Kidney (tissue), 14 donors: Measurements from ENCODE around the gene PRRT1. TPM values are rescaled to one million over a fixed set of nuclear protein-coding genes. Genes with fewer than 3 reads are reported as not detected.

Source experiments
- DNase-seq, 5 donors: peaks; one replicate each; pipeline ENCODE4 v3.0.0-alpha.2; 2013 to 2020
- FAIRE-seq: peaks from 2 replicates; lab custom pipeline; 2012; peaks lifted over from hg19 to GRCh38; lab: Jason Lieb, UNC
- H3K27ac ChIP-seq, 2 donors: one replicate each; pipeline ENCODE4 v1.7.0; 2013; ENCODE audit warnings: low read depth in 2 of 2, low read length in 2 of 2, inconsistent platforms in 1 of 2
- H3K27me3 ChIP-seq: one replicate; pipeline ENCODE4 v1.7.1; 2013; ENCODE audit warnings: low read length, inconsistent platforms; ENCODE audit not compliant: control insufficient read depth, insufficient read depth
- H3K36me3 ChIP-seq, 3 donors: one replicate each; pipeline versions ENCODE4 v1.7.0 to v1.7.1; 2013; ENCODE audit warnings: low read length in 3 of 3, control low read depth in 1 of 3, inconsistent platforms in 1 of 3; ENCODE audit not compliant: insufficient read depth in 3 of 3, control insufficient read depth in 2 of 3
- H3K4me1 ChIP-seq, 3 donors: one replicate each; pipeline versions ENCODE4 v1.7.0 to v1.7.1; 2013; ENCODE audit warnings: low read length in 3 of 3, inconsistent platforms in 1 of 3, low read depth in 1 of 3; ENCODE audit not compliant: control insufficient read depth in 2 of 3, insufficient read depth in 2 of 3
- H3K4me3 ChIP-seq, 3 donors: one replicate each; pipeline versions ENCODE4 v1.7.0 to v1.8.1; 2013; ENCODE audit warnings: low read length in 3 of 3, control low read depth in 1 of 3, inconsistent platforms in 1 of 3
- H3K9ac ChIP-seq, 3 donors: one replicate each; pipeline versions ENCODE4 v1.7.0 to v1.7.1; 2013; ENCODE audit warnings: low read length in 3 of 3, control low read depth in 1 of 3, inconsistent platforms in 1 of 3
- H3K9me3 ChIP-seq, 3 donors: one replicate each; pipeline versions ENCODE4 v1.7.0 to v1.7.1; 2013; ENCODE audit warnings: low read length in 3 of 3, control low read depth in 1 of 3, inconsistent platforms in 1 of 3; ENCODE audit not compliant: control insufficient read depth in 2 of 3, insufficient read depth in 1 of 3
- CTCF ChIP-seq: IDR thresholded peaks from 3 replicates; pipeline ENCODE4 v1.5.1; 2012; ENCODE audit warnings: mild to moderate bottlenecking, moderate library complexity, borderline replicate concordance; ENCODE audit not compliant: insufficient read depth; ENCODE audit errors: extremely low read depth
- intact Hi-C: fragments of 100-400 bp; cut with DNase I; formaldehyde crosslinking; loops from one replicate; pipeline ENCODE4 v1.11.1; 2022
- polyA plus RNA-seq: library from polyadenylated mRNA; stranded (reverse); fragments of 350-450 nt; fragmentation: Illumina TruSeq; extraction: RNeasy Lipid Tissue Mini Kit (QIAGEN cat#74804); gene quantifications from one replicate; pipeline ENCODE4 v1.2.3, GENCODE V29; 2014; ENCODE audit warnings: low read depth, low replicate concordance; ENCODE audit not compliant: insufficient read depth
- total RNA-seq: library from RNA; stranded (reverse); fragmentation: NEBNext Ultra II Directional; extraction: Animal tissue kit (Norgen Biotek cat#: 25700); gene quantifications from one replicate; pipeline ENCODE4 v1.2.1, GENCODE V29; 2021
- donor health status: control.
- donor health status: control.
- donor health status: control.
- donor health status: control.
- donor health status: control.
- donor health status: DM: yes; HTN: yes; CAD: no.
- donor health status: Normal renal cell carcinoma (clear cell type).

PRRT1 gene
- total and polyA plus RNA-seq, 2 donors from 2014 or later, result 2.4 to 4.0 TPM

DNA sequence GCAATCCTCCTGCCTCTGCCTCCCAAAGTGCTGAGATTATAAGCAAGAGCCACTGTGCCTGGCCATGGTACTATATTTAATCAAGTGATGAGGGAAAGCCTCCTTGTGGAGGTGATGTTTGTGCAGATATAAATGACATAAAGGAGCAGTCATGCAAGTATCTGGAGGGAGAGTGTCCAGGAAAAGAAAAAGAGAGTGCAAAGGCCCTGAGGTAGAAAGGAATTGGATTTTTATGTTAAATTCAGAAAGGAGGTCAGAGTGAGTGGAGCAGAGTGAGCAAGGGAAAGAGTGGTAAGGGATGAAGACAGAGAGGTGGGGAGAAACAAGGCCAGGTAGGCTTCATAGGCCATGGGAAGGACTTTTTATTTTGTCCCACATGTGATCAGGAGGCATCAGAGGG lies 14.3 kb downstream of the PRRT1 start:
- H3K36me3 ChIP-seq, result no peaks in the 10 kb centered on the region
- H3K4me3 ChIP-seq, result no peak overlapping the region
- intact Hi-C loops, result no loop called here
- DNase-seq (no peak), FAIRE-seq (no peak)
- H3K4me1 ChIP-seq, result no peaks in the 10 kb centered on the region
- no peak overlapping the region for H3K9ac ChIP-seq
- H3K27ac ChIP-seq, result no peak overlapping the region
- H3K9me3 ChIP-seq, result no peaks in the 10 kb centered on the region
- no peak for TF ChIP-seq CTCF
- H3K27me3 ChIP-seq, result no peaks in the 10 kb centered on the region

DNA sequence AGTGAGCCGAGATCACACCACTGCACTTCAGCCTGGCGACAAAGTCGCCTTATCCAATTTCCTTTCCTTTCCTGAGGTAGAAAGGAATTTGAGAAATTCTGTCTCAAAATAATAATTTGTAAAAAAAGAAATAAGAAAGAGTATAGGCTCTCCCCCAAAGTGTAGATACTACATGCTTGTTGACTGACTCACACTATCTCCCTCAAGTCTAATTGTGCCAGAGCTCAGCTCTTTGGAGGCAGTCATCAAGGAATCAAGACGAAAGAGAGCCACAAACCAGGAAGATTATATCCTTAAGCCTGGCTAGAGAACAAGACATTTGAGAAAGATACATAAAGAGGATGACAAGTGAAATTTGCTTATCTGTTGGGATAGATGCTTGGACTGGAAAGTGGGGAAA lies 18.0 kb downstream of the PRRT1 start:
- Histone ChIP-seq H3K4me3 (no peak overlapping the region), H3K27ac (no peak overlapping the region), H3K36me3 (no peaks in the 10 kb centered on the region), H3K9ac (no peak overlapping the region), H3K27me3 (no peaks in the 10 kb centered on the region), H3K4me1 (peaks cover 0 to 8% (median under 1%) of the 10 kb centered on the region in 3 donors), H3K9me3 (no peaks in the 10 kb centered on the region)
- DNase-seq (no peak), FAIRE-seq (no peak)
- TF ChIP-seq CTCF, result no peak
- intact Hi-C loops, result no loop called here

- FAIRE-seq (no peak), DNase-seq (no peak)
- H3K4me3 ChIP-seq, result no peak overlapping the region
- no peaks in the 10 kb centered on the region for H3K9me3 ChIP-seq
- H3K27me3 ChIP-seq, result no peaks in the 10 kb centered on the region
- no peak overlapping the region for H3K27ac ChIP-seq
- intact Hi-C loops, result no loop called here
- H3K4me1 ChIP-seq, result peaks cover 3 to 18% (median 9%) of the 10 kb centered on the region in 3 donors
- no peak for TF ChIP-seq CTCF
- no peak overlapping the region for H3K9ac ChIP-seq
- no peaks in the 10 kb centered on the region for H3K36me3 ChIP-seq
These were observed 19.6 kb downstream of the PRRT1 start for GRCh38 chr6:32132110-32132509.

DNA sequence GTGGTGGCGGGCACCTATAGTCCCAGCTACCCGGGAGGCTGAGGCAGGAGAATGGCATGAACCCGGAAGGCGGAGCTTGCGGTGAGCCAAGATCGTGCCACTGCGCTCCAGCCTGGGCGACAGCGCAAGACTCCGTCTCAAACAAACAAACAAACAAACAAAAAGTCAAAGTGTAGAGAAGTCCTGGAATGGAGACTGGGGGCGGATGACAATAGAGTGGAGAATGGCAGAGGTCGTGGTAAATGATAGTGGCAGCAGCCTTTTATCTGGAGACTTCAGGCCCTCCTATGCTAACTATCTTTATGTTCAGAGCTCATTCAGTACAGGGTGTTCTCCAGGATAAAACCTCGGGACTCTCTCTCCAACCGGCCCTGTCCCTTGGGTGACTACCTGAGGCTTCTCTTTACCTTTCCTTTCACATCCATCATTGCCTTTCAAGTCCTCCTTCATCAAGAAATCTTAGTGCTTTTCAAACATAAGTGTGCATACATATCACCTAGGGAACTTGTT lies 20.2 kb downstream of the PRRT1 start:
- FAIRE-seq (no peak), DNase-seq (no peak)
- Histone ChIP-seq H3K27ac (no peak overlapping the region), H3K4me1 (peaks cover 7 to 22% (median 12%) of the 10 kb centered on the region in 3 donors), H3K36me3 (no peaks in the 10 kb centered on the region), H3K9ac (no peak overlapping the region), H3K9me3 (no peaks in the 10 kb centered on the region), H3K4me3 (no peak overlapping the region), H3K27me3 (no peaks in the 10 kb centered on the region)
- intact Hi-C loops, result no loop called here
- TF ChIP-seq CTCF, result no peak
